Measurements from ENCODE around the gene GAA.

The GAA gene

DNA sequence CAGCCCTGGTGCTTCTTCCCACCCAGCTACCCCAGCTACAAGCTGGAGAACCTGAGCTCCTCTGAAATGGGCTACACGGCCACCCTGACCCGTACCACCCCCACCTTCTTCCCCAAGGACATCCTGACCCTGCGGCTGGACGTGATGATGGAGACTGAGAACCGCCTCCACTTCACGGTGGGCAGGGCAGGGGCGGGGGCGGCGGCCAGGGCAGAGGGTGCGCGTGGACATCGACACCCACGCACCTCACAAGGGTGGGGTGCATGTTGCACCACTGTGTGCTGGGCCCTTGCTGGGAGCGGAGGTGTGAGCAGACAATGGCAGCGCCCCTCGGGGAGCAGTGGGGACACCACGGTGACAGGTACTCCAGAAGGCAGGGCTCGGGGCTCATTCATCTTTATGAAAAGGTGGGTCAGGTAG is 3.6 kb downstream of the GAA start:
- no peak for DNase-seq

DNA sequence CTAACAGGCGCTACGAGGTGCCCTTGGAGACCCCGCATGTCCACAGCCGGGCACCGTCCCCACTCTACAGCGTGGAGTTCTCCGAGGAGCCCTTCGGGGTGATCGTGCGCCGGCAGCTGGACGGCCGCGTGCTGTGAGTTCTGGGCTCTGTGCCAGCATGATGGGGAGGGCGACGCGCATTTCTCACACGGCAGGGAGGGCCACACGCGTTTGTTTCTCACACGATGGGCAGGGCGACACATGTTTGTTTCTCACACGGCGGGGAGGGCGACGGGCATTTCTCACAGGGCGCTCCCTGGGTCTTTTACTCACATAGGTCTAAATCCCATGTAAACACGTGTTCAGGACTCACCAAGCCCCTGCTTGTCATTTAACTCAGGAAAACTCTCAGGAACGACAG is 4.4 kb downstream of the GAA start:
- DNase-seq = no peak

GRCh38 chr17:80106176-80106575 is 4.8 kb downstream of the GAA start:
- DNase-seq = peak; percentile 66

- DNase-seq = no peak
Measured at GRCh38 chr17:80106751-80107150, 5.4 kb downstream of the GAA start.

DNA sequence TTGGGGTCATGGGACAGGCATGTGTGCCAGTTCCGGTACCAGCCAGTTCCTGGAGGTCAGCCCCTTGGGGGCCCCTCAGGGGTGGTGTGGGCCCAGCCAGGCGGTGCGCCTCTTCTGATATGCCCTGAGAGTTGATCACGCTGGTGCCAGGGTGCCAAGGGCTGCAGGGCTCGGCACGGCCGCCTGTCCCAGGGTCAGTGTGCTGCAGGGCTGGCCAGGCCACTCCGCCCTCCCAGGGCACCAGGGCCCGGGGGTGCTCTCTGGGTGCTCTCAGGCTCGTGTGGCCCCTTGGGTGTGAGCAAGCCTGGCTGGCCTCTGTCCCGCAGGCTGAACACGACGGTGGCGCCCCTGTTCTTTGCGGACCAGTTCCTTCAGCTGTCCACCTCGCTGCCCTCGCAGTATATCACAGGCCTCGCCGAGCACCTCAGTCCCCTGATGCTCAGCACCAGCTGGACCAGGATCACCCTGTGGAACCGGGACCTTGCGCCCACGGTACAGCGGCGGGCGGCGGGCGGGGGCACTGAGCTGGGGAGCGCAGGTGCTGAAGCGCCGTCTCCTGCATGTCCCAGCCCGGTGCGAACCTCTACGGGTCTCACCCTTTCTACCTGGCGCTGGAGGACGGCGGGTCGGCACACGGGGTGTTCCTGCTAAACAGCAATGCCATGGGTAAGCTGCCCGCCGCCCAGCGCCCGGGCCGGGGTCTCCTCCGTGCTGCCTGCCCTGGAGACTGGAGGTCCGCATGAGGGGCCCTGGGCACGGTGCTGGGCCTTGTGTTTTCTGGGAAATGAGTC is 6.0 kb downstream of the GAA start:
- no peak for DNase-seq

DNA sequence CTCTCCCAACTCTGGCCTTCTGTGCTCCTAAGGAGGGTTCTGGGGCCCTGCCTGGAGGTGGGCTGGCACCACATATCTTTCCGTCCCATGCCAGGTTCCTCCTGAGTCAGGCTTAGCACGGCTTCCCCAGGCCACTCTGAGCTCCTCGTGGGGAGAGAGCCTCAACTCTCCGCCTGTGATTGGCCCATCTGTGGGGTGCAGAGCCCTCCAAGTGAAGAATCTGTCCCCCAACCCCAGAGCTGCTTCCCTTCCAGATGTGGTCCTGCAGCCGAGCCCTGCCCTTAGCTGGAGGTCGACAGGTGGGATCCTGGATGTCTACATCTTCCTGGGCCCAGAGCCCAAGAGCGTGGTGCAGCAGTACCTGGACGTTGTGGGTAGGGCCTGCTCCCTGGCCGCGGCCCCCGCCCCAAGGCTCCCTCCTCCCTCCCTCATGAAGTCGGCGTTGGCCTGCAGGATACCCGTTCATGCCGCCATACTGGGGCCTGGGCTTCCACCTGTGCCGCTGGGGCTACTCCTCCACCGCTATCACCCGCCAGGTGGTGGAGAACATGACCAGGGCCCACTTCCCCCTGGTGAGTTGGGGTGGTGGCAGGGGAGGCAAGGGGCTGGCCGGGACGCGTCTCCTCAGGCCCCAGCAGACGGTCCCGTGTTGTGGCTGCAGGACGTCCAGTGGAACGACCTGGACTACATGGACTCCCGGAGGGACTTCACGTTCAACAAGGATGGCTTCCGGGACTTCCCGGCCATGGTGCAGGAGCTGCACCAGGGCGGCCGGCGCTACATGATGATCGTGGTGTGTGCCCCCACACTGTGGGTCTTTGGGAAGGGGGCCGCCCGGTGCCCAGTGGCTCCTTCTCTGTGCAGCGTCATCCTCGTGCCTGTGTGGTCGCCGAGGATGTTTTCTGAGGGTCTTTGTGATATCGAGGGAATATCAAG is 6.9 kb downstream of the GAA start:
- DNase-seq = no peak

DNA sequence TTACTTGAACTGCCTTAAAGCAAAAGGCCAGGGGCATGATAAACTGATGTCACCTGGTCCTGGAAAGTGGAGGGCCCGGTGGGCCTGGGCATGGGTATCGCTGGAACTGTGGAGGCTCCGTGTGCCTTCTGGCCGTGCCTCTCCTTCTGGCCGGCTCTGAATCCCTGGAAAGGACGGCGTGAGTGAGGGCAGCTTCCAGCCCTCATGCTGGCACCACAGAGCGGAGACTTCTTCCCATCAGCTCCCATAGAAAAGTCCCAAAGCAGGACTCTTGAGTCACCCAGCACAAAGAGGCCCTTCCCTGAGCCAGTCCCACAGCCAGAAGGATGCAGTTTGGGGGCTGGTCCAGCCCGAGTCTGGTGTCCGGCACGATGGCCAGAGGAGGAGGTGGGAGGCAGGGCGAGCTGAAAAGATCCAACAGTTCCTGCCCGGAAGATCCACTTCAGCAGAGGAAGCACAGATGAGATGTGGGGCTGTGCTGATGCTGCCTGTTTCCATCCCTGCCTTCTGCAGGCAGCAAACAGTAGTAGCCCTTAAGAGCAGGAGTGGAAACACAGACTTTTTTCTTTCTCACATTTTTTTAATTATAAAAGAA is 7.8 kb downstream of the GAA start:
- no peak for DNase-seq

- DNase-seq = no peak
Measured at GRCh38 chr17:80109713-80110446, 8.5 kb downstream of the GAA start.

GRCh38 chr17:80110447-80110812 is 9.0 kb downstream of the GAA start:
- no peak for DNase-seq

DNA sequence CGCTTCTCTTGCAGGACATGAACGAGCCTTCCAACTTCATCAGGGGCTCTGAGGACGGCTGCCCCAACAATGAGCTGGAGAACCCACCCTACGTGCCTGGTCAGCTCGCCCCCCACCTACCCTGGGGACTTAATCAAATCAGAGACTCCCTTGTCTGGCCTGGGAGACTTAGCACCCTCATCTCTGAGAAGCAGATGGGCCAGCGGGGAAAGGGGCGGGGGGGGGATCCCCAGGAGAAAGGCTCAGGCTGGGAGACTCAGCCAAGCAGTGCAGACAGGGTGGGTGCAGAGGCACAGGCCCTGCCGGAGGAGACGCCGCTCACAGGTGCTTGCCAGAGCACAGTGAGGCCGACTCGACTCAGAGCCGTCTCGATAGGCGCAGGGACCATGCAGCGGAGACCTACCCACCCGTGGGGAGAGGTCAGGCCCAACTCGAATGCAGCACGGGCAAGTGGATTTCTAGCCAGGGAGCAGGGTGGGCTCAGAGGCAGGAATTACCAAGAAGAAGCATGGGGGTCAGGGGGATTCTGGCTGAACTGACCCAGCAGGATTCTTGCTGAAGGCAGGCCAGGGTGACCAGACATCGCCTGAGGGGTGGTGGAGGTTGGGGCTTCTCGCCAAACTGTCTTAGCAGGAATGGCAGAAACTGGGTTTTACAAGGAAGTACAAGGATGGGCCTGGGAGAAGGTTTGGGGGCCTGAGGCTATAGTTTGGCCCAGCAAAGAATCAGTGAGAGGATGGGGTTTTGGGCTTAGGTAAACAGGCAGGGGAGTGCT is 9.7 kb downstream of the GAA start:
- DNase-seq = no peak

GRCh38 chr17:80111702-80112470 is 10.5 kb downstream of the GAA start:
- no peak for DNase-seq

GRCh38 chr17:80112471-80113032 is 11.2 kb downstream of the GAA start:
- no peak for DNase-seq

DNA sequence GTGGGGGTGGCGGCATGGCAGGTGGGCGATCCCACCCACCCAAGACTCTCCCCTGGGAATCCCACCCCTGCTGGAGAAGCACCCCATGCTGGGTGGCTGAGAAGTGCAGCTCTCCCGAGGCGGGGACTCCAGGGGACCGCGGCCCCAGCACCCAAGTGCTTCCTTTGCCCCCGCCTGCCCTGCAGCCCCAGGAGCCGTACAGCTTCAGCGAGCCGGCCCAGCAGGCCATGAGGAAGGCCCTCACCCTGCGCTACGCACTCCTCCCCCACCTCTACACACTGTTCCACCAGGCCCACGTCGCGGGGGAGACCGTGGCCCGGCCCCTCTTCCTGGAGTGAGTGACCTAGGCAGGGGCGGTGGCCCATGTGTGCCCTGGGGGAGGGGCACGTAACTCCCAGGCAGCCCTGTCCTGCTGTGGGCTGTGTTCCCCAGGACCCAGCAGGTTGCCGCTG is 11.7 kb downstream of the GAA start:
- no peak for DNase-seq

DNA sequence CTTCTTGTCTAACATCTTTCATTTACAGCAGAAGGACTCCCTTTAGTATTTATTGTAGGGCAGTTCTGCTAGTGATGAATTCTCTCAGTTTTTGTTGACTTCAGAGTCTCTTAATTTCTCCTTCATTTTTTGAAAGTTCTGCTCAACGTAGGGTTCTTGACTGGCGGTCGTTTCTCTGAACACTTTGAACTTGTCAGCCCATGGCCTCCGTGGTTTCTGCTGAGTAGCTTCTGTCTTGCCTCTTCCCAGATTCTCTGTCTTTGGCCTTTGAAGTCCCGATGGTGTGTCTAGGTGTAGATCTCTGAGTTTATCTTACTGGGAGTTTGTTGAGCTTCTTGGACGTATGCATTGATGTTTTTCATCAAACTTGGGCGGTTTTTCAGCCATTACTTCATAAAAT is 13.4 kb downstream of the GAA start:
- no peak for DNase-seq

DNA sequence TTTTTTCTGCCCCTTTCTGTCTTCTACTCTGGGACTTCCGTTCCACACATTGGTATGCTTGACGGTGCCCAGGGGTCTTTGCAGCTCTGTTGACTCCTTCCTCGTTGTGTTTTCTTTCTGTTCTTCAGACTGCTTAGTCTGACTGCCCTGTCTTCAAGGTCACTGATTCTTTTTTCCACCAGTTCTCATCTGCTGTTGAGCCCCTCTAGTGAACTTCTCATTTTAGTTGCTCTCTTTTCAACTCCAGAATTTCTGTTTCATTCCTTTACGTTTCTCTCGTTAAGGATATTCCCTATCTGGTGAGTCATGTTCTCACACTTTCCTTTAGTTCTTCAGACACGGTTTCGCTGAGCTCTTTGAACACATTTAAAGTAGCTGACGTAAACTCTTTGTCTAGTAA is 13.8 kb downstream of the GAA start:
- no peak for DNase-seq

- no peak for DNase-seq
Measured at GRCh38 chr17:80116276-80116920, 15.0 kb downstream of the GAA start.

- DNase-seq = no peak
Measured at GRCh38 chr17:80116921-80117380, 15.6 kb downstream of the GAA start.

DNA sequence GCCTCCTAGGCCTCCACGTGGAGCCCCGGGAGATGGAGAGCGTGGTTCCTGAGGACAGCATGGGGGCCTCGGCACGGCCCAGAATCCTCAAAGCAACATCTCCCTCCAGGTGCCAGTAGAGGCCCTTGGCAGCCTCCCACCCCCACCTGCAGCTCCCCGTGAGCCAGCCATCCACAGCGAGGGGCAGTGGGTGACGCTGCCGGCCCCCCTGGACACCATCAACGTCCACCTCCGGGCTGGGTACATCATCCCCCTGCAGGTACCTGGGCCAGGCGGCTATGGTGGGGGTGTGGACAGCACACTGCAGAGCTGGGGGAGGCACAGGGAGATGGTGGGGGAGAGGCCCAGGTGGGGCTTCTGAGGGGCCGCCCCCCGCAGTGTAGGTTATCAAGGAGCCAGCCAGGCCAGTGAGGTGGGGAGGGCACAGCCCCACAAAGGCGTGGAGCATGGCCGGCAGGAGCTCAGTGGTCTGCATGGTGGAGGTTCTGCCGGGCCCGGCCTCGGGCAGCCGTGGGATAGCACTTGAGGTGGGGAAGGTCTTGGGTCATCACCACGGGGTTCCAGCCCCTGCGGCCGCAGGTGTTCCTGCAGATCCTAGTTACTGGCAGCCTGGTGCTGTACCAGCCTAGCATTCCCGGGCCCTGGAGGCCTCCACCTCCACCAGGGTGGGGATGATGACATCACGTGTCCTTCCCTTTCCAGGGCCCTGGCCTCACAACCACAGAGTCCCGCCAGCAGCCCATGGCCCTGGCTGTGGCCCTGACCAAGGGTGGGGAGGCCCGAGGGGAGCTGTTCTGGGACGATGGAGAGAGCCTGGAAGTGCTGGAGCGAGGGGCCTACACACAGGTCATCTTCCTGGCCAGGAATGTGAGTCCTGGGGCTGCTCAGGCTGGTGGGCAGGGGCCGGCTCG is 16.4 kb downstream of the GAA start:
- no peak for DNase-seq

DNA sequence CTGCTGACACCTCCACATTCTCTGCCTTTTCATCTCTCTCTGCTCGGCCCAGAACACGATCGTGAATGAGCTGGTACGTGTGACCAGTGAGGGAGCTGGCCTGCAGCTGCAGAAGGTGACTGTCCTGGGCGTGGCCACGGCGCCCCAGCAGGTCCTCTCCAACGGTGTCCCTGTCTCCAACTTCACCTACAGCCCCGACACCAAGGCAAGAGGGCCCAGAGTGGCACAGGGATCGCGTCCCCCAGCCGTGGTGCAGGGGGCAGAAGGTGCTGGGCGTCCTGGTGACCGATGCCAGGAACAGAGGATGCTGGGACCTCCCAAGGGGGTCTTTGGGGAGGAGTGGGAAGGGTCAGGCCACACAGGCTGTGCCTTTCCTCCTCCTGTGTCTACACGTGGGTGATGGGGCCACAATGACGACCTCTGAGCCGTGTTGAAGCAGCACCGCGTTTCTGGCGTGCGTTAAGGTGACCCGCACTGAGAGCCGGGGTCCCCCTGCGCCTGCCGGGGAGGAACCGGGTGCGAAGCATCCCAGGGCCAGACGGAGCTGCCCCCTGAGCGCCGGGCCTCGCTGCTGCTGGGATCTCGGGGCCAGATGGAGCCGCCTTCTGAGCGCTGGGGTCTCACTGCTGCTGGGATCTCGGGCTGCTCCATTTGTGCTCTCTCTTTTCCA is 17.4 kb downstream of the GAA start:
- DNase-seq = no peak

Measured in left hindlimb (tissue), 1 donor.